Esophagus mucosa (tissue), 1 donor: ENCODE results near the gene HOXA9. TPM values are rescaled to one million over a fixed set of nuclear protein-coding genes. Genes with fewer than 3 reads are reported as not detected.

Experiments used
- ATAC-seq: fragments of 200-7000 bp; cut with Tn5 transposase; one replicate; pipeline ENCODE4 v1.9.1; 2020
- total RNA-seq: library from RNA; stranded (reverse); gene quantifications from one replicate; pipeline ENCODE4 v1.2.4, GENCODE V29; 2023
- donor health status: DM: yes; HTN: yes; CAD: no.

HOXA9 gene
- total RNA-seq, 1 donor from 2014 or later = 1.7 TPM

GRCh38 chr7:27187475-27188385 lies 22.4 kb upstream of the HOXA9 start:
- ATAC-seq = no peak

GRCh38 chr7:27186668-27187474 lies 21.5 kb upstream of the HOXA9 start:
- ATAC-seq = no peak

GRCh38 chr7:27185854-27186667 lies 20.7 kb upstream of the HOXA9 start:
- no peak for ATAC-seq

DNA sequence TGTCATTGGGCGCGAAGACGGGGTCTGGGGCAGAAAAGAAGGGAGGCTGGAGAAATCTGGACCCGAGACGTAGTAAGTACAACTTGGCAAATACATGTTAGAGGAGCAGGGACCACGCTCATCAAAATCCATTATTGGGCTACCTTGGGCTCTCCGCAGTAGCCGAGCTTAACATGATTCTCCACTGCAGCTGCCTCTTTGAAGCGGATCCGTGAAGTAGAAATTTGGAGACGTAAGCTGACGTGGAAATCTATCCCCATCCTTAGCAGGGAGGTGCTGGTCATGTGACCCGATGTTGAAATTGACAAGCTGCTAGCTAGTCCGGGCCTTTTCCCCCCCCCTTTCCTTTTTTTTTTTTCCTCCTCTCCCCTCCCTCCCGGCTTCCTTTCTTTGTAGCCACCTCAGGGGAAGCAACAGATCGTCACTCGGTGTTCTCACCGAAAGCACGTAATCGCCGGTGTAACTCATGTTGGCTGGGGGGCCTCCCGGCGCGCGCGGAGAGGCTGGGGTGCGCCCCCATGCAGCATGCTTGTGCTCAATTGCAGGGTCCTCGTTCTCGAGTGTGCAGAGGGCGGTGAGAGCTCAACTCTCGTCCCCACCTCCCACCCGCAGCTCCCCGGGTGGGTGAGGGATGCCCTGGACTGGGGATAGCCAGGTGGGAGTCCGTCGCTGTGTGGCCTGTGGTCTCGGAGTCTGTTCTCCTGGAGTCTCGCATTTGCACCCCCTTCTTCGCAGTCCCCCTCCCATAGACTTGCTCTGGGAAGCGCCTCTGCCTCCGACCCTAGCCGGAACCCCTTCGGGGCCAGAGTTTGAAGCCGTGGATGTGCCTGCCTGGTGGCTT lies 19.9 kb upstream of the HOXA9 start, which contains the start of gene HOXA11:
Gene HOXA11 (minus strand): TSS at position 220 of the 841 bp plus-strand sequence. CDS start 88 bp downstream, at position 132.
- peak; percentile 22 for ATAC-seq

DNA sequence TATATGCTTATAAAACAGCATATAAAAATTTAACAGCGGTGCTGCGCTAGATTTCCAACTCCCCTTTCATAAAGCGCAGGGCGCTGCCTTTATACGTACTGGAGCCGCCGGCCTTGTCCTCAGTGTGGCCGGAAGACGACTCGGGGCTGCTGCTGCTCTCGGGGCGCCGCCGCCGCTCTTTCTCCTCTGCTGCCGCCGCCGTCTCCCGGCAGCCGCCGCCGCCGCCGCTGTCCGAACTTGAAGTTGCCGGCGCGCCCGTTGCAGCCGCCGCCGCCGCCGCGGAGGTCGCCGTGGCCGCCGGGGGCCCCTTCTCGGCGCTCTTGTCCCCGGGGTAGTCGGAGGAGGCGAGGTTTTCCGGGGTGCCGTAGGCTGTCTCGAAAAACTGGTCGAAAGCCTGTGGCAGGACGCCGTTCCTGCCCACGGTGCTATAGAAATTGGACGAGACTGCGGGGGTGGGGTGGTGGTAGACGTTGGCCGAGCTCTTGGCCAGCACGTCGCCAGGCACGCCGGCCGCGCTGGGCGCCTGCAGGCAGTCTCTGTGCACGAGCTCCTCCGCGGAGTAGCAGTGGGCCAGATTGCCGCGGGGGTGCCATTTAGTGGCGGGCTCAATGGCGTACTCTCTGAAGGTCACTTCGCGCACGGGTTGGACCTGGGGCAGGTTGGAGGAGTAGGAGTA lies 19.1 kb upstream of the HOXA9 start:
- ATAC-seq = peak; percentile 3

DNA sequence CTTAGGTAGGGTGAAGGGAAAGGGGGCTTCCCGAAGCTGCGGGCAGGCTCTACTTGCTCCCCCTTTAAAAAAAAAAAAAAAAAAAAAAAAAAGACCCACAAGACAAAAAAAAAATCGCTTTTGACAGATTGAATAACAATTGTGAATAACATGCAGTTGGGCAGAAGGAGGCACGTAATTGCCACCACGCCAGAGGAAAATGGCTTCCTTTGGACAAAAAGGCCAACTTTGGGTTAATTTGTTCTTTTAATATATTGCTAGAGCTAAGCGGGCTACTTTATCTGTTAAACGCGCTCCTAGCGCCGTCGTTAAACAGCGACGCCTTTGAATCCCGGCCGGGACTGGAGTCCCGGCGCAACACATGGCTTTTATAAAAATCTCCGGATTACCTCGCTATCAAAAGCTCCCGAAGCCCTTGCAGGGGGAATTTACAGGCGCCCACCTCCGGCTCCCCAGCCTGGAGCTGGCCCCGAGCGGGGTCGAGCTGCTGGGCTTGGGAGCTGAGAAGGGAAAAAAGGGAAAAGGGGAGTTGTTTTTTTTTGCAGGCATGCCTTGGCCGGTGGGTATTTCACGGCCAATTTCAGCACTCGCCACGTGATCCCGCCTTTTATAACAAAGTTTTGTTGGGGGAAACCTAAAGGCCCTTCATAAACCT lies 18.5 kb upstream of the HOXA9 start:
- no peak for ATAC-seq

DNA sequence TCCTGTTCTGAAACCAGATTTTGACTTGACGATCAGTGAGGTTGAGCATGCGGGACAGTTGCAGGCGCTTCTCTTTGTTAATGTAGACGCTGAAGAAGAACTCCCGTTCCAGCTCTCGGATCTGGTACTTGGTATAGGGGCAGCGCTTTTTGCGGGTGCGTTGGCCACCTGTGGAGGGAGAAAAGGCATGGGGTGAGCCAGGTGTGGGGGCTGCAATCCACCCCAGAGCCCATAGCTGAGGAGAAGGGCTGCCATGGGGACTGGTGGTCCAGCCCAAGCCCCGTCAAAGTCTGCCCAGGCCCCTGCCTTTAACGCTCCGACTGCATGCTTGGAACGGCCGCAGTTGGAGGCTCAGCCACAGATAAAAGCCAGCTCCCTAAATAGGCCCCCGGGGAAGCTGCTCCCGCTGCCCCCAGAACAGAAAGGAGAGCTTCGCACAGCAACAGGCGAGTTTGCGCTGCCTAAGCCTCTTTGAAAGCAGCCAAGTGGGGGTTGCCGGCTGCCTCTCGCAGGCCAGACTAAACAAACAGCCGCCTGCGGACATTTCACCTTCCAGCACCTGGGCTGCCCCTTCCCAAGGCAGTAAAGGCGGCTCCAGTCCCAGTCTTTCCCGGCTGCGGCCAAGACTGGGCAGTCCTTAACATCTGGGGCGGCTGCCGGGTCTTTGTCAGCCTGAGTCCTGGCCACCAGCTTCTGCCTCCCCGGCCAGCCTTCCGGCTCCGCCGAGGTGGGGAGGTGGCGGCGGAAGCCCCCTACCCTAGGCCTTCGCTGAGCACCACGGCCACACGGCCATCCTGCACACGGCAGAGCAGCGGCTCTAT lies 17.7 kb upstream of the HOXA9 start:
- no peak for ATAC-seq

DNA sequence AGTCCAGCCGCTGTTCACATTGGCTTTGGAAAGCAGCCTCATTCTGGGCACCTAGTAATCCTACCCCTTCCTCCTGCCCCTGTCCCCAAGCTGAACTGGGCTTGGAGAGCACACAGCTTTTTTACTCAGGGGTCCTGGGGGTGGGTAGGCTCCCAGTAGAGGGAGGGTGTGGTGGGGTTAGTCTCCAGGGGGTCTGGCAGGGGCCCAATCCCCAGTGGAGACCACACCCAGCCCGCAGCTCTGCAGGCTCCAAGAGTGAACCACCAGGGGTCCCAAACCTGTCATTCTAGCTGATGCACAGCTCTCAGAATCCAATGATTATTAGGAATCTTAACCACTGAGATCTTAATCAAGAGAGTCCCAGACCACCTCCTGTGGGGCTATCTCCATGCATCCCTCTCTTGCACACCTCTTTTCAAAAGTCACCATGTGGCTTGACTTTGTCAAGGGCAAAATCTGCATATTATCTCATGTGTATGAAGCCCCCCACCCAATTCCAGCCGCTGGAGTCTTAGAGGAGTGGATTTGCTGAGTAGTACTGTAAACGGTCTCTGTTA lies 17.0 kb upstream of the HOXA9 start:
- no peak for ATAC-seq

GRCh38 chr7:27181795-27182275 lies 16.5 kb upstream of the HOXA9 start:
- no peak for ATAC-seq

- ATAC-seq = no peak
Measured at GRCh38 chr7:27180431-27181420, 15.4 kb upstream of the HOXA9 start.

GRCh38 chr7:27179503-27180430 lies 14.4 kb upstream of the HOXA9 start:
- ATAC-seq = peak; percentile 60

DNA sequence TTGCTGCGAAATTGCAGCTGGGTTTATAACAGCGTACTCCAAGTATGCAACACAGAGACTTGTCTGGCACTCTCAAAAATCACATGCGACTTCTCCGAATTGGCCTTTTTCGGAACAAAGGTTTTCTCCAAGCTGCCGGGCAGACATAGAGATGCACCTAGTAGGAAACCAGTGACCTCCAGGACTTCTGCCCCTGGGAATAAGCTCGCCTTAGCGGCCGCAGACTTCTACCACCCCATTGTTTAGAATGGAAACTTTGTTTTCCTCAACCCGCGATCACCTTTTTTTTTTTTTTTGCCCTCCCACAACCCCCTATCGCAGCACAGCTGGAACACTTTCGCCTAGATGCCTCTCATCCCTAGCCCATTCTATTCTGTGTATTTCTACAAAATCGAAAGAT lies 13.7 kb upstream of the HOXA9 start:
- ATAC-seq = no peak

DNA sequence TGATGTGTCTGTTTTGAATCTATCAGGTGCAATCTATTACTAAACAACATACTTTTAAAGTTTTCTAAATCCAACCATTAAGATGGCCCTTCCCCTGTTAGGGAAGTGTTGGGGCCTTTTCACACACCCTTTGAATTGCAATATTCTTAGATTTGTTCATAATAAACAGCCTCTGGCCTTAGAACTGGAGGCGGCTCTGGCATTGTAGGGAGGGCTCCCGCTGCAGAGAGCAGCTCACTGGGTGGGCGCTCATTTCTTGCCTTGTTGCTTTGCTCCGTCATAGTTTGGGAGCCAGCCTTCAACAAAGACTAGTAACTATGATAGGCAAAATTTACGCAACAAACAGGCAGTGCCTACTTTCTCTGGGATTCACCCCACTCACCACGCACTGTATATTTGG lies 13.0 kb upstream of the HOXA9 start:
- no peak for ATAC-seq

GRCh38 chr7:27177795-27178320 lies 12.5 kb upstream of the HOXA9 start:
- no peak for ATAC-seq

GRCh38 chr7:27176962-27177794 lies 11.8 kb upstream of the HOXA9 start:
- no peak for ATAC-seq

- no peak for ATAC-seq
Measured at GRCh38 chr7:27176524-27176845, 11.1 kb upstream of the HOXA9 start.
